Activated CD4-positive, alpha-beta T cell treated with anti-CD3 and anti-CD28 coated beads, Interleukin-2, amount 50 U/mL, for 1 hour (primary cell): ENCODE data around the gene CEP170B.
"Not testable (repeated sequence)": the region's sequence is repeated elsewhere in the genome, so short reads cannot be mapped to it uniquely, and the experiment has no call there.

Source experiments
- DNase-seq: peaks from one replicate; pipeline ENCODE4 v3.0.0-alpha.2; 2020

CEP170B gene

DNA sequence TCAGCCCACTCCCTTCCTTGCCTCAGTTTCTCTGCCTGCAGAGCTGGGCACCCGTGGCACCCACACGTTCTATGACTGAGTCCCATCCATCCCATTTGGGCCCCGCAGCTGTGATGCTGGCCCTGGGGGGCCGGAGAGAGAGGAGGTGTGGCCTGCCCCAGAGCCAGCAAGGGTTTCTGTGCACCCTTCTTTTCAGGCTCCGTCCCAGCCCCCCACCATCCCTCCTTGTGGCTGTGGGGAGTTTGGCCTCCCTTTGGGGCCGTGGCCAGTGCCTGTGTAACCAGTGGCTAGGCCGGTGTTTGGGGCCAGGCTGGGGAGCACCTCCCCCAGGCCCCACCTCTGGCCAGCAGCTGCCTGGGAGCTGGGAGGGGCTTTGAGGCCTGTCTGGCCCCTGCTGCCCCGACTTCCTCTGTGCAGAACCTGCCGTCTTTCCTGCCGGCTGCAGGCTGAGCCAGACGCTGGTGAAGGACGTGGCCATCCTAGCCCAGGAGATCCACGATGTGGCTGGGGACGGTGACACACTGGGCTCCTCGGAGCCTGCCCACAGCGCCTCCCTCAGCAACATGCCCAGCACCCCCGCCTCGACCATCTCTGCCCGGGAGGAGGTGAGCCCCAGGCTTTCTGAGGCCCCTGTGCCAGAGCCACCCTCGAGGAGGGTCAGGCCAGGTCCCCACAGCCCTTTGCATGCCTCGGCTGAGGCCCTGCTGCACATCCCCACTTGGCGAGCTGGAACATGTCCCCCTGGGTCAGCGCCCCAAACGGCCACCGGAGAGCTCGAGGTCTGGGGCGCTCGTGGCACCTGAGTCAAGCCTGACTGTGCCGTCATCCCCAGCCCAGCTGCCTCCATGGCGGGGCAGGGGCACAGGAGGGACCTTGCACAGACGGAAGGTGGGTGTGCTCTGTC is 27.7 kb downstream of the CEP170B start:
- no peak for DNase-seq

DNA sequence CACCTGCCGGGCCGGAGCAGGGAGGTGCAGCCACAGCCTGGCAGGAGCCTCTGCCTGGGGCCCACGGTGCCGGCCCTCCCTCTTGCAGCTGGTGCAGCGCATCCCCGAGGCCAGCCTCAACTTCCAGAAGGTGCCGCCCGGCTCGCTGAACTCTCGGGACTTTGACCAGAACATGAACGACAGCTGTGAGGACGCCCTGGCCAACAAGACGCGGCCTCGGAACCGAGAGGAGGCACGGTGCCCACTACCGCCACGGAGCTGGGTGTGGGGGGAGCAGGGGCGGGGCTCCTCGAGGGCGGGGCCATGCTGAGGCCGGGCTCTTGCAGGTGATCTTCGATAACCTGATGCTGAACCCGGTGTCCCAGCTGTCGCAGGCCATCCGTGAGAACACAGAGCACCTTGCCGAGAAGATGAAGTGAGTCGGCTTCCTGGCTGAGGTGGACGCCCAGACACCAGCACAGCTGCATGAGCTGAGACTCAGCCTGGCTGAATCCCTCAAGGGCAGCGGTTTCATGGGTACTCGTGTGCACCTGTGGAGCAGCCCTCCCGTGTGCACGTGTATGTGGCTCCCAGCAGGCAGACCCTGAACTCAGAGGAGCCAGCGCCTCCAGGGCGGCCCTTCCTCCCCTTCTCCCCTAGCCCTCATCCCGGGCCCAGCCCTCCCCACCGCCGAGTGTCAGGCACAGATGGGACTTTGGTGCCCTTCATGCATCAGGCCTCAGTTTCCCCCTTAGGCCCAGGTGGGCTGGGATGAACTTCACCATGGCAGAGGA is 28.6 kb downstream of the CEP170B start:
- DNase-seq = no peak

GRCh38 chr14:104894331-104895206 is 29.5 kb downstream of the CEP170B start:
- no peak for DNase-seq

- DNase-seq = no peak
These were observed 30.2 kb downstream of the CEP170B start for GRCh38 chr14:104895207-104895785.

GRCh38 chr14:104895786-104896661 is 31.0 kb downstream of the CEP170B start:
- no peak for DNase-seq

DNA sequence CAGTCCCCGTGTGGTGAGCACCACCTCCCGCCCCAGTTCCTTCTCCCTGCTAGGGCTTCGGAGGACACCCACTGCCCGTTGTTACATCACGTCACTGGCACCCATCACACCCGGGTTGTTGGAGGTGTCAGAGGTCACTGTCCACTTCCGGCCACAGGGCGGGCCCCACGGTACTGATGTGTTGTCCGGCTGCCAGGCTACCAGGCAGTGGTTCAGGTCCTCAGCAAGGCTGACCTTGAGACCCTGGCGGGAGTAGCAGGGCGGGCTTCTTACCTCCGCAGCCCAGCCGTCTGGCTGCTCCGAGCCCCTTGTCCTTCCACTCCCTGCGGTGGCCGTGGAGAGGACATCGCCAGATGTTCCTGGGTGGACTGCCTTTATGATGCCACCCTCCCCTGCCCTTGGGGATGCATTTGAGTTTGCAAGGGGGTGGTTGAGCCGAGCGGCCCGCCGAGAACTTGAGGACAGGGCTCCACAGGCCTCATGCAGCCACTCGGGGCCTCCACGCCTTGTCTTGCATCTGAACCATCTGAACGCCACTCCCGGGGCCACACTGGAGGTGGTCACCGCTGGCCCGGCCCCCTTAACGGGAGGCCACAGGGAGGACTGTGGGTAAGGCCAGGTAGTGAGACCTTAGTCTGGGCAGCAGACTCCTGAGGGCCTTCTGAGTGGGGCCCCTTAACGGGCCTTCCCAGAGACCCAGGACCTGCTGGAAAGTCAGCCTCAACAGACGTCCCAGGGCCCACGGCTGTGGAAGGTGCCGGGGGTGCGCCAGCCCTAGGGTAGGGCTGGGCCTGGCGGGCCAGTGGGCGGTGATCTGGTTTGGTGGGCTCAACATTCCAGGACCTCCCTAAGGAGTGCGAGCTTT is 32.5 kb downstream of the CEP170B start:
- DNase-seq = no peak

DNA sequence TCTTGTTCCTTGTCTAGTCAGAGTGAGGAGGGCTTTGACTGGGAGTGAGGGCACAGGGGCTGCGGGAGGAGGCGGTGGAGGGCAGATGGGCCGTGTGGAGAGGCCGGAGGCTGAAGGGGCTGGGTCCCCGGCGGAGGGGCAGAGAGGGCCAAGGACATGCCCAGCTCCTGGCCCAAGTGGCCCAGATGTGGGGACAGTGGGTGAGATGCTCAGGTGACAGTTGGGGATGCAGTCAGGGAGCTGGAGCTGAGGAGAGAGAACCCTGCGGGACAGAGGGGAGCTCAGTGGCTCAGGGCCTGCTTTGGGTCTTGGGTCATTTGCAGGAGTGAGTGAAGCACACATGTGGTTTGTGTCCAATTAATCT is 33.1 kb downstream of the CEP170B start:
- DNase-seq = no peak

GRCh38 chr14:104898870-104899510 is 33.9 kb downstream of the CEP170B start:
- DNase-seq = no peak

- DNase-seq = no peak
These were observed 34.7 kb downstream of the CEP170B start for GRCh38 chr14:104899781-104900180.

DNA sequence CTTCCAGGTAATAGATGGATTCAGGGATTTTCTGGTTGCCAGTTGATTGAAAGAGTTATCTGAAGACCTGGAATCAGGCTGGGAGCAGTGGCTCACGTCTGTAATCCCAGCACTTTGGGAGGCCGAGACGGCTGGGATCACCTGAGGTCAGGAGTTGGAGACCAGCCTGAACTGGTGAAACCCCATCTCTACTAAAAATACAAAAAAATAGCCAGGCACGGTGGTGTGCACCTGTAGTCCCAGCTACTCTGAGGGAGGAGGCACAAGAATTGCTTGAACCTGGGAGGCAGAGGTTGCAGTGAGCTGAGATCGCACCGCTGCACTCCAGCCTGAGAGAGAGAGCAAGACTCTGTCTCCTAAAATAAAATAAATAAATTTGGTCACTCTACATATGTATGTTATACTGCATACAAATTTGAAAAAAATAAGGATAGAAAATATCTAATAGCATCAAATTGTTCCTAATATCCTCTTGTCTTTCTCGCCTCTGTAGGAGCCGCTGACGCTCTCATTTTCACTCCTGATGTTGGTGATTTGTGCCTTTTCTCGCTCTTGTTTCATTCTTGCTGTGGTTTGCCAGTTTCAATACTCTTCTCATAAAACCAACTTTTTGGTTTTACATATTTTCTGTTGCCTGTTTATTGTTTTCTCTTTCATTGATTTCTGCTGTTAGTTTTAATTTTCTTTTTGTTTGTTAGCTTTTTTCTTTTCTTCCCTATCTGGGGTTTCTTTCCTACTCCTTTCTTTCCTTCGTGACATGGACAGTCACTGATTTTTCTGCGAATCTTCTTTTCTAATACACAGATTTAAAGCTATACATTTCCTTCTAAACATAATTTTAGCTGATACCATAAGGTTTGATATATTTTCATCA is 35.8 kb downstream of the CEP170B start:
- DNase-seq = no peak

- no peak for DNase-seq
These were observed 38.9 kb downstream of the CEP170B start for GRCh38 chr14:104903990-104904389.

- not testable (repeated sequence) for DNase-seq
These were observed 39.8 kb downstream of the CEP170B start for GRCh38 chr14:104904650-104905578.

GRCh38 chr14:104905579-104905933 is 40.5 kb downstream of the CEP170B start:
- not testable (repeated sequence) for DNase-seq

DNA sequence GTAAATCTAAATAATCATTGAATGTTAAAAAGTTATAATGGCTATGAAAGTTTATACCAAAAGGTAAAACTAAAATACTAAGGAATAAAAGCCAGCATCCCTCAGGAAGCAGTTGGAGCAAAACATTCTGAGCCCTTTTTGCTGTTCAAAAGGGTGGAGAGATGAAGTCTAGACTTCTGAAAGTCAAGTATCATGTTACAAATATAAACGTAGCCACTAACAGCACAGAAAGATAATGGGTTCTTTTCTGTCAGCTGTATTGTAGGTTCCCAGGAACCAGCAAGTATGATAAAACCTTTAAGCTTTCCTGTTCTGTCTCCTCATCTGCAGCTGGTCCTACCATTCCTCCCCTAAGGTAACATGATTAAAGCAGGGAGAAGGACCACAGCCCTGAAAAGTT is 43.2 kb downstream of the CEP170B start:
- no peak for DNase-seq

- no peak for DNase-seq
These were observed 47.0 kb downstream of the CEP170B start for GRCh38 chr14:104912053-104912452.

DNA sequence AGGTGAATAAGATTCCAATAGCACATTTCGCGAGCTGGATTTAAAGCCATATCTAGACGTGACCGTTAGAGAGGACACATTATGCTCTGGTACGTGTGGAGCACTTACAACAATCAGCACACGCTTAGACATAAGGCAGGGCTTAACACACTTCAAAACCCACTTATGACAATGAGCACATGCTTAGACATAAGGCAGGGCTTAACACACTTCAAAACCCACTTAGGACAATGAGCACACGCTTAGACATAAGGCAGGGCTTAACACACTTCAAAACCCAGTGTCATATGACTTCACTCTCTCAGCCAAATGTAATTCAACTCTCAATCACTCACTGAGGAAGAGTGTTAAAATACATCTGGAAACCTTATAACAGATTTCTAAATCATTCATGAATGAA is 48.4 kb downstream of the CEP170B start:
- DNase-seq = no peak

DNA sequence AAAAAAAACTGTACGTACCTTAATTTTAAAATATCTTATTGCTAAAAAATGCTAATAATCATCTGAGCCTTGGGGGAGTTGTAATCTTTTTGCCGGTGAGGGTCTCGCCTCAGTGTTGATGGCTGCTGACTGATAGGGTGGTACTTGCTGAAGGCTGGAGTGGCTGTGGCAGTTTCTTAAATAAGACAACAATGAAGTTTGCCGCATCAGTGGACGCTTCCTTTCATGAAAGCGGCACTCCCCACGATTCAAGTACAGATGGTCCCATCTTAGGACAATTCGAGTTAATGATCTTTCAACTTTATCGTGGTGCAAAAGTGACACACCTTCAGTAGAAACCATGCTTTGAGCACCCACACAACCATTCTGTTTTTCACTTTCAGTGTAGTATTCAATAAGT is 52.0 kb downstream of the CEP170B start:
- DNase-seq = no peak

DNA sequence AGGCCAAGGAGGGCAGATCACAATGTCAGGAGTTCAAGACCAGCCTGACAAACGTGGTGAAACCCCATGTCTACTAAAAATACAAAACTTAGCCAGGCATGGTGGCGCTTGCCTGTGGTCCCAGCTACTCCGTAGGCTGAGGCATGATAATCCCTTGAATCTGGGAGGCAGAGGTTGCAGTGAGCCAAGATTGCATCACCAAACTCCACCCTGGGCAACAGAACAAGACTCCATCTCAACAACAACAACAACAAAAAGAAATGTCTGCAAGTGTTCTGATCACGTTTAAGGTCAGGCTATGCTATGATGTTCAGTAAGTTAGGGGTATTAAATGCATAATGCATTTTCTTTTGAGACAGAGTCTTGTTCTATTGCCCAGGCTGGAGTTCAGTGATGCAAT is 52.9 kb downstream of the CEP170B start:
- no peak for DNase-seq
